B cell (primary cell): ENCODE results near the gene CC2D2B. TPM values are rescaled to one million over a fixed set of nuclear protein-coding genes. Genes with fewer than 3 reads are reported as not detected.
"Not testable (repeated sequence)": the region's sequence is repeated elsewhere in the genome, so short reads cannot be mapped to it uniquely, and the experiment has no call there.

Source experiments
- ATAC-seq: fragments of 200-7000 bp; cut with Tn5 transposase; one replicate; pipeline ENCODE4 v1.10.0; 2021; ENCODE audit warnings: low read depth, mild to moderate bottlenecking, moderate number of reproducible peaks, moderate library complexity
- CTCF ChIA-PET: fragments of 350-600 bp; sonication (Branson Sonifier 250); formaldehyde crosslinking; loops from one replicate; lab custom pipeline; 2021; ENCODE audit warnings: antibody characterized with exemption, inconsistent platforms; lab: Charles Lee
- POLR2A ChIA-PET: fragments of 350-600 bp; sonication (Branson Sonifier 250); formaldehyde crosslinking; loops from one replicate; lab custom pipeline; 2021; ENCODE audit warnings: antibody characterized with exemption; lab: Charles Lee
- DNase-seq: peaks from one replicate; pipeline ENCODE4 v3.0.0; 2013
- H2AFZ ChIP-seq: 2 replicates; pipeline ENCODE4 v1.6.1; 2012; ENCODE audit warnings: mild to moderate bottlenecking, low read depth, low read length; ENCODE audit not compliant: insufficient read depth, poor library complexity, severe bottlenecking
- H3K27ac ChIP-seq, 2 donors: 1 replicate in 1 of 2; 2 replicates in 1 of 2; pipeline ENCODE4 v1.5.1; 2012 to 2013; ENCODE audit warnings: low read length in 2 of 2, mild to moderate bottlenecking in 2 of 2, moderate library complexity in 1 of 2
- H3K27me3 ChIP-seq, 4 experiments: fragments of 200-600 bp in 1 of 4; sonication (generic) in 1 of 4; replicated peaks in 1 of 4; 1 replicate in 2 of 4; 2 replicates in 2 of 4; pipeline versions ENCODE4 v1.6.1 to v1.7.0; 2013 to 2016; ENCODE audit warnings: low read length in 3 of 4, mild to moderate bottlenecking in 2 of 4, mixed read lengths in 1 of 4, moderate library complexity in 1 of 4; ENCODE audit not compliant: insufficient read depth in 4 of 4, control insufficient read depth in 3 of 4; ENCODE audit errors: control extremely low read depth in 1 of 4
- H3K36me3 ChIP-seq, 2 experiments: replicated peaks in 1 of 2; 1 replicate in 1 of 2; 2 replicates in 1 of 2; pipeline versions ENCODE4 v1.6.1 to v1.7.1; 2013; ENCODE audit warnings: low read length in 1 of 2; ENCODE audit not compliant: insufficient read depth in 2 of 2, control insufficient read depth in 1 of 2; ENCODE audit errors: control extremely low read depth in 1 of 2, extremely low read depth in 1 of 2
- H3K4me1 ChIP-seq, 2 donors: fragments of 200-600 bp in 1 of 2; sonication (generic) in 1 of 2; 1 replicate in 1 of 2; 2 replicates in 1 of 2; pipeline versions ENCODE4 v1.5.1 to v1.6.1; 2013 to 2017; ENCODE audit warnings: low read length in 2 of 2; ENCODE audit not compliant: control insufficient read depth in 2 of 2, insufficient read depth in 2 of 2
- H3K4me2 ChIP-seq: replicated peaks from 2 replicates; pipeline ENCODE3; 2012; ENCODE audit warnings: mild to moderate bottlenecking, low read depth, low read length; ENCODE audit not compliant: poor library complexity, severe bottlenecking
- H3K4me3 ChIP-seq, 5 experiments: fragments of 200-600 bp in 1 of 5; sonication (generic) in 1 of 5; 1 replicate in 3 of 5; 2 replicates in 2 of 5; pipeline versions ENCODE4 v1.5.1 to v1.7.0; 2011 to 2016; ENCODE audit warnings: low read length in 4 of 5, mild to moderate bottlenecking in 4 of 5, low read depth in 2 of 5, control low read depth in 1 of 5, moderate library complexity in 1 of 5; ENCODE audit not compliant: insufficient read depth in 1 of 5; ENCODE audit errors: control extremely low read depth in 1 of 5, extremely low read depth in 1 of 5
- H3K79me2 ChIP-seq: fragments of 200-600 bp; sonication (generic); one replicate; pipeline ENCODE4 v1.6.0; 2016; ENCODE audit warnings: low read length; ENCODE audit not compliant: control insufficient read depth, insufficient read depth
- H3K9ac ChIP-seq: fragments of 200-600 bp; sonication (generic); 2 replicates; pipeline ENCODE4 v1.6.1; 2017; ENCODE audit warnings: mild to moderate bottlenecking, low read length, moderate library complexity
- H3K9me3 ChIP-seq, 3 donors: one replicate each; pipeline versions ENCODE4 v1.6.1 to v1.7.1; 2013; ENCODE audit warnings: low read length in 2 of 3; ENCODE audit not compliant: control insufficient read depth in 2 of 3, insufficient read depth in 1 of 3; ENCODE audit errors: control extremely low read depth in 1 of 3
- H4K20me1 ChIP-seq: 2 replicates; pipeline ENCODE4 v1.6.0; 2012; ENCODE audit warnings: mild to moderate bottlenecking, low read length; ENCODE audit not compliant: insufficient read depth, control insufficient read depth, poor library complexity, severe bottlenecking
- H3K27ac Mint-ChIP-seq: one replicate; pipeline ENCODE4 v1.8.0; 2021; ENCODE audit warnings: mixed read lengths
- H3K27me3 Mint-ChIP-seq: one replicate; pipeline ENCODE4 v1.8.0; 2021; ENCODE audit warnings: mixed read lengths
- H3K4me1 Mint-ChIP-seq: one replicate; pipeline ENCODE4 v1.8.0; 2021; ENCODE audit warnings: mixed read lengths
- H3K4me3 Mint-ChIP-seq: one replicate; pipeline ENCODE4 v1.8.0; 2021; ENCODE audit warnings: mixed read lengths
- H3K9me3 Mint-ChIP-seq: one replicate; pipeline ENCODE4 v1.8.0; 2022; ENCODE audit warnings: mixed read lengths; ENCODE audit not compliant: insufficient read depth
- CTCF ChIP-seq: fragments of 200-600 bp; IDR thresholded peaks from one replicate; pipeline ENCODE4 v1.8.0; 2022; ENCODE audit warnings: antibody characterized with exemption, mild to moderate bottlenecking
- EZH2 ChIP-seq: IDR thresholded peaks from 2 replicates; pipeline ENCODE4 v1.6.1; 2012; ENCODE audit warnings: borderline replicate concordance, low read depth, mild to moderate bottlenecking, moderate library complexity, low read length; ENCODE audit not compliant: insufficient read depth, poor library complexity, severe bottlenecking
- WGBS: methylation state at CpG from one replicate; pipeline ENCODE4 v1.1.5; 2013; ENCODE audit warnings: missing lambda C conversion rate; ENCODE audit not compliant: insufficient coverage; 5-methylcytosine and 5-hydroxymethylcytosine counted together
- intact Hi-C: fragments of 100-400 bp; cut with micrococcal nuclease; formaldehyde crosslinking; loops from one replicate; pipeline ENCODE4 v1.10.0; 2022
- polyA plus RNA-seq: library from polyadenylated mRNA; depleted of rRNA; stranded (reverse); fragments of >200 nt; gene quantifications from 2 replicates; pipeline ENCODE4 v1.2.3, GENCODE V29; 2012
- total RNA-seq, 2 donors: library from RNA; stranded (reverse); fragments of 120-200 nt in 1 of 2; gene quantifications; 1 replicate in 1 of 2; 2 replicates in 1 of 2; pipeline versions ENCODE4 v1.2.3 to v1.2.4, GENCODE V29; 2013 to 2022

The CC2D2B gene
- total and polyA plus RNA-seq, 2 donors (not counting 1 experiment from before 2014, with no cell fraction given), result 0.70 to 2.1 TPM

GRCh38 chr10:95987685-95988426 is 80.1 kb downstream of the CC2D2B start:
- intact Hi-C loops, result no loop called here
- no peak overlapping the region for H2AFZ ChIP-seq
- Mint-ChIP-seq H3K4me3 (no peak overlapping the region), H3K4me1 (peaks cover 9% of the 10 kb centered on the region), H3K9me3 (no peaks in the 10 kb centered on the region), H3K27me3 (no peaks in the 10 kb centered on the region), H3K27ac (no peak overlapping the region)
- DNase-seq (no peak), ATAC-seq (no peak)
- H3K9me3 ChIP-seq, result no peaks in the 10 kb centered on the region
- no peaks in the 10 kb centered on the region for H3K27me3 ChIP-seq
- TF ChIP-seq CTCF, result no peak
- TF ChIP-seq EZH2, result no peak
- H3K27ac ChIP-seq, result no peak overlapping the region
- H3K9ac ChIP-seq, result peak overlapping the region; percentile 19
- ChIA-PET CTCF (no interaction called here), POLR2A (no interaction called here)
- no peaks in the 10 kb centered on the region for H3K4me1 ChIP-seq
- no peak overlapping the region for H3K4me3 ChIP-seq
- no peaks in the 10 kb centered on the region for H3K79me2 ChIP-seq
- no peaks in the 10 kb centered on the region for H4K20me1 ChIP-seq
- H3K36me3 ChIP-seq, result no peaks in the 10 kb centered on the region
- no peak overlapping the region for H3K4me2 ChIP-seq
- no CpG with 5 or more reads among the region's 2 CpGs for WGBS

GRCh38 chr10:95988702-95989101 is 80.9 kb downstream of the CC2D2B start:
- CTCF ChIA-PET, result no interaction called here
- no peak for ATAC-seq
- no peak overlapping the region for H3K9ac ChIP-seq
- Mint-ChIP-seq H3K27me3 (no peaks in the 10 kb centered on the region), H3K4me1 (peaks cover 9% of the 10 kb centered on the region), H3K9me3 (no peaks in the 10 kb centered on the region), H3K4me3 (no peak overlapping the region), H3K27ac (no peak overlapping the region)
- H3K9me3 ChIP-seq, result no peaks in the 10 kb centered on the region
- H3K4me1 ChIP-seq, result no peaks in the 10 kb centered on the region
- no peak overlapping the region for H3K4me3 ChIP-seq
- DNase-seq, result no peak
- H3K27ac ChIP-seq, result no peak overlapping the region
- TF ChIP-seq EZH2 (no peak), CTCF (no peak)
- H3K27me3 ChIP-seq, result no peaks in the 10 kb centered on the region
- no peak overlapping the region for H2AFZ ChIP-seq
- H3K4me2 ChIP-seq, result no peak overlapping the region
- H3K79me2 ChIP-seq, result no peaks in the 10 kb centered on the region
- intact Hi-C loops, result no loop called here
- no peaks in the 10 kb centered on the region for H4K20me1 ChIP-seq
- POLR2A ChIA-PET, result no interaction called here
- WGBS, result 100% methylated on average over 2 of the region's 3 CpGs
- no peaks in the 10 kb centered on the region for H3K36me3 ChIP-seq

- 100% methylated on average over 1 of the region's 11 CpGs for WGBS
- ATAC-seq, CTCF ChIA-PET, H3K4me1 Mint-ChIP-seq, H3K27me3 Mint-ChIP-seq, H3K4me1 ChIP-seq, H3K27ac ChIP-seq, DNase-seq, H3K4me3 ChIP-seq, H3K27me3 ChIP-seq, H3K9ac ChIP-seq, POLR2A ChIA-PET, H3K36me3 ChIP-seq, H3K4me3 Mint-ChIP-seq, H2AFZ ChIP-seq, H3K4me2 ChIP-seq, H3K79me2 ChIP-seq, H3K9me3 ChIP-seq, H4K20me1 ChIP-seq, intact Hi-C loops, H3K27ac Mint-ChIP-seq, H3K9me3 Mint-ChIP-seq: not testable (repeated sequence)
These were observed 86.6 kb downstream of the CC2D2B start for GRCh38 chr10:95994376-95994775.
